DOHH2 (cell line): ENCODE measurements around the gene TET2.

Experiments
- CTCF ChIP-seq: fragments of 200-600 bp; sonication (generic); IDR thresholded peaks from one replicate; pipeline ENCODE4 v1.5.1; 2014; ENCODE audit warnings: antibody characterized with exemption, mild to moderate bottlenecking, low read depth, low read length; ENCODE audit not compliant: poor library complexity, severe bottlenecking
- EZH2phosphoT487 ChIP-seq: fragments of 200-600 bp; sonication (generic); IDR thresholded peaks from 2 replicates; pipeline ENCODE4 v1.6.1; 2017; ENCODE audit warnings: borderline replicate concordance, mild to moderate bottlenecking, antibody characterized with exemption, low read length, moderate library complexity, mixed read lengths

- TF ChIP-seq CTCF = no peak
- TF ChIP-seq EZH2phosphoT487 = no peak
Measured at GRCh38 chr4:105154576-105154975, 7.9 kb downstream of the TET2 start.
